ENCODE results near the gene LDLRAD4. TPM values are rescaled to one million over a fixed set of nuclear protein-coding genes. Genes with fewer than 3 reads are reported as not detected.

LDLRAD4 gene
- total and polyA plus RNA-seq, 8 donors: 2.0 to 47.9 (median 9.0) TPM

DNA sequence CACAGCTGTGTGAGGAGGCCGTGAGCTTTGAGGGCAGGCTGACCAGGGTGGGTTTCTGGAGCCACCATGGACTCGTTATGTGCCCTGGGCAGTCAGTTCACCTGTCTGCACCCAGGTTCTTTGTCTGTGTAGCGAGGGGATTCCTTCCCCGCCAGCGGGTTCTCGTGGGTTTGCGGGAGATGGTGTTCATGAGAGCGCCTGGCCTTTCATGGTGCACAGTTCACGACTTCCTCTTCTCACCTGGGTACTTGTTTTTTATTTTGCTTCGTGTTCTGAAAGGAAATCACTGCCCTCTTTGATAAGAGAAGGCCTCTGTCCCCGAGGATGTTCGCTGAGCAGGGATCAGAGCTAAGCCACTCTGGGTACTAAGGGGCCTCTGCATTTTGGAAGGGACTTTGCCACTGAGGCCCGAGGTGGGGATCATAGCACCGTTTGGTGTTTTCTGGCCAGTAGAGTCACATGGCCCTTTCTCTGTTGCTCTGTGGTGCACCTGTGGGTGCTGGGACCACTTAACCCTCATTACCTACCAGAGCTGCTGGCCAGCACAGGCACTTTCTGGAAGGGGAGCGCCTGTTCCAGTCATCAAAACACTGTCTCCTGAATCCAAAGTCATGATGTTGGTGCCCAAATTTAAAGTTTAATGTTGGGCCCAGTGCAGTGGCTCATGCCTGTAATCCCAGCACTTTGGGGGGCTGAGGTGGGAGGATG is 78.5 kb downstream of the LDLRAD4 start:
- H3K36me3 ChIP-seq: no peaks in the 10 kb centered on the region
- DNase-seq: no peak
- 77 to 87% (median 83%) methylated on average over 15 of the region's 15 CpGs for WGBS, 5 donors
- no peaks in the 10 kb centered on the region for H3K9me3 ChIP-seq
- no peak overlapping the region for H3K4me3 ChIP-seq
- H3K27ac ChIP-seq: no peak overlapping the region
- H3K4me1 ChIP-seq: peaks cover 0 to 9% (median 3%) of the 10 kb centered on the region in 4 donors
- intact Hi-C loops (cut with DNase I; ENCODE audit: low total_unique reads): no loop called here
- no peaks in the 10 kb centered on the region for H3K27me3 ChIP-seq
- no peak for TF ChIP-seq POLR2AphosphoS5 (IDR thresholded peaks at IDR 0.05)
- TF ChIP-seq, protein P1, sequence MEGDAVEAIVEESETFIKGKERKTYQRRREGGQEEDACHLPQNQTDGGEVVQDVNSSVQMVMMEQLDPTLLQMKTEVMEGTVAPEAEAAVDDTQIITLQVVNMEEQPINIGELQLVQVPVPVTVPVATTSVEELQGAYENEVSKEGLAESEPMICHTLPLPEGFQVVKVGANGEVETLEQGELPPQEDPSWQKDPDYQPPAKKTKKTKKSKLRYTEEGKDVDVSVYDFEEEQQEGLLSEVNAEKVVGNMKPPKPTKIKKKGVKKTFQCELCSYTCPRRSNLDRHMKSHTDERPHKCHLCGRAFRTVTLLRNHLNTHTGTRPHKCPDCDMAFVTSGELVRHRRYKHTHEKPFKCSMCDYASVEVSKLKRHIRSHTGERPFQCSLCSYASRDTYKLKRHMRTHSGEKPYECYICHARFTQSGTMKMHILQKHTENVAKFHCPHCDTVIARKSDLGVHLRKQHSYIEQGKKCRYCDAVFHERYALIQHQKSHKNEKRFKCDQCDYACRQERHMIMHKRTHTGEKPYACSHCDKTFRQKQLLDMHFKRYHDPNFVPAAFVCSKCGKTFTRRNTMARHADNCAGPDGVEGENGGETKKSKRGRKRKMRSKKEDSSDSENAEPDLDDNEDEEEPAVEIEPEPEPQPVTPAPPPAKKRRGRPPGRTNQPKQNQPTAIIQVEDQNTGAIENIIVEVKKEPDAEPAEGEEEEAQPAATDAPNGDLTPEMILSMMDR (IDR thresholded peaks at IDR 0.05): no peak

- H3K4me1 ChIP-seq: peaks cover 0 to 21% (median 15%) of the 10 kb centered on the region in 4 donors
- no peak overlapping the region for H3K4me3 ChIP-seq
- no peaks in the 10 kb centered on the region for H3K27me3 ChIP-seq
- intact Hi-C loops (cut with DNase I; ENCODE audit: low total_unique reads): no loop called here
- no peak for DNase-seq
- no peak for TF ChIP-seq POLR2AphosphoS5 (IDR thresholded peaks at IDR 0.05)
- no peak for TF ChIP-seq EP300 (IDR thresholded peaks at IDR 0.05)
- TF ChIP-seq, protein P1 (IDR thresholded peaks at IDR 0.05): no peak
- no peak for TF ChIP-seq POLR2A (IDR thresholded peaks at IDR 0.05)
- H3K36me3 ChIP-seq: no peaks in the 10 kb centered on the region
- no peak overlapping the region for H3K27ac ChIP-seq
- WGBS, 5 donors: 82 to 97% (median 95%) methylated on average over 10 of the region's 10 CpGs
- H3K9me3 ChIP-seq: no peaks in the 10 kb centered on the region
Observed at GRCh38 chr18:13298262-13298661, 79.7 kb downstream of the LDLRAD4 start.

GRCh38 chr18:13300029-13300428 is 81.5 kb downstream of the LDLRAD4 start:
- intact Hi-C loops (cut with DNase I; ENCODE audit: low total_unique reads): no loop called here
- no peak overlapping the region for H3K27ac ChIP-seq
- H3K27me3 ChIP-seq: no peaks in the 10 kb centered on the region
- TF ChIP-seq POLR2AphosphoS5 (IDR thresholded peaks at IDR 0.05) (no peak), POLR2A (IDR thresholded peaks at IDR 0.05) (no peak), EP300 (IDR thresholded peaks at IDR 0.05) (no peak)
- TF ChIP-seq, protein P1 (IDR thresholded peaks at IDR 0.05): no peak
- 60 to 80% (median 64%) methylated on average over 1 to 6 of the region's 6 CpGs; no CpG with 5 or more reads in 1 of the 5 donors for WGBS, 5 donors
- no peaks in the 10 kb centered on the region for H3K36me3 ChIP-seq
- H3K9me3 ChIP-seq: no peaks in the 10 kb centered on the region
- H3K4me1 ChIP-seq: peaks cover 0 to 23% (median 16%) of the 10 kb centered on the region in 4 donors
- no peak overlapping the region for H3K4me3 ChIP-seq
- DNase-seq: no peak

GRCh38 chr18:13300796-13301195 is 82.2 kb downstream of the LDLRAD4 start:
- Histone ChIP-seq H3K9me3 (peaks cover 0 to 5% (median 0%) of the 10 kb centered on the region in 4 donors), H3K36me3 (no peaks in the 10 kb centered on the region), H3K4me3 (no peak overlapping the region), H3K27me3 (no peaks in the 10 kb centered on the region), H3K4me1 (peaks cover 0 to 23% (median 16%) of the 10 kb centered on the region in 4 donors), H3K27ac (no peak overlapping the region)
- intact Hi-C loops (cut with DNase I; ENCODE audit: low total_unique reads): no loop called here
- no peak for TF ChIP-seq EP300 (IDR thresholded peaks at IDR 0.05)
- TF ChIP-seq POLR2AphosphoS5 (IDR thresholded peaks at IDR 0.05): no peak
- TF ChIP-seq, protein P1 (IDR thresholded peaks at IDR 0.05): no peak
- TF ChIP-seq POLR2A (IDR thresholded peaks at IDR 0.05): no peak
- no peak for DNase-seq
- WGBS, 5 donors: 84 to 94% (median 91%) methylated on average over 17 of the region's 17 CpGs

Measured in stomach (tissue), 9 donors.